Skeletal muscle tissue (tissue), 4 donors: ENCODE data around the gene TOLLIP. TPM values are rescaled to one million over a fixed set of nuclear protein-coding genes. Genes with fewer than 3 reads are reported as not detected.

ENCODE experiments used
- H3K27ac ChIP-seq: one replicate; pipeline ENCODE4 v1.7.0; 2013; ENCODE audit warnings: mild to moderate bottlenecking, low read depth, low read length, inconsistent platforms
- H3K27me3 ChIP-seq, 3 donors: one replicate each; pipeline ENCODE4 v1.7.0; 2013; ENCODE audit warnings: low read length in 3 of 3; ENCODE audit not compliant: control insufficient read depth in 3 of 3, insufficient read depth in 3 of 3
- H3K36me3 ChIP-seq, 3 donors: one replicate each; pipeline ENCODE4 v1.7.0; 2013; ENCODE audit warnings: low read length in 3 of 3; ENCODE audit not compliant: control insufficient read depth in 3 of 3, insufficient read depth in 3 of 3
- H3K4me1 ChIP-seq, 3 donors: one replicate each; pipeline ENCODE4 v1.7.0; 2013; ENCODE audit warnings: low read length in 3 of 3, mild to moderate bottlenecking in 3 of 3; ENCODE audit not compliant: control insufficient read depth in 3 of 3, insufficient read depth in 3 of 3
- H3K4me3 ChIP-seq, 3 donors: one replicate each; pipeline ENCODE4 v1.7.0; 2013; ENCODE audit warnings: low read length in 3 of 3
- H3K9ac ChIP-seq, 3 donors: one replicate each; pipeline ENCODE4 v1.7.0; 2013; ENCODE audit warnings: low read length in 3 of 3, mild to moderate bottlenecking in 3 of 3, moderate library complexity in 2 of 3, low read depth in 1 of 3
- H3K9me3 ChIP-seq, 3 donors: one replicate each; pipeline ENCODE4 v1.7.0; 2013; ENCODE audit warnings: low read length in 3 of 3; ENCODE audit not compliant: control insufficient read depth in 3 of 3
- total RNA-seq: library from RNA; depleted of rRNA; stranded (reverse); fragments of >200 nt; gene quantifications from one replicate; pipeline ENCODE4 v1.2.3, GENCODE V29; 2014
- donor health status: Osteomylitis.

The TOLLIP gene
- total RNA-seq, 1 donor from 2014 or later = 8.9 TPM

- no peak overlapping the region for H3K4me3 ChIP-seq
- no peak overlapping the region for H3K27ac ChIP-seq
- H3K4me1 ChIP-seq = no peaks in the 10 kb centered on the region
- H3K36me3 ChIP-seq = no peaks in the 10 kb centered on the region
- no peaks in the 10 kb centered on the region for H3K9me3 ChIP-seq
- H3K27me3 ChIP-seq = peaks cover 24 to 53% (median 50%) of the 10 kb centered on the region in 3 donors
- H3K9ac ChIP-seq = no peak overlapping the region
These were observed 79.3 kb downstream of the TOLLIP start for GRCh38 chr11:1230121-1230455.

- Histone ChIP-seq H3K36me3 (no peaks in the 10 kb centered on the region), H3K9ac (no peak overlapping the region), H3K9me3 (no peaks in the 10 kb centered on the region), H3K4me1 (no peaks in the 10 kb centered on the region), H3K27ac (no peak overlapping the region), H3K27me3 (peaks cover 24 to 55% (median 53%) of the 10 kb centered on the region in 3 donors), H3K4me3 (no peak overlapping the region)
These were observed 79.8 kb downstream of the TOLLIP start for GRCh38 chr11:1229471-1230120.

DNA sequence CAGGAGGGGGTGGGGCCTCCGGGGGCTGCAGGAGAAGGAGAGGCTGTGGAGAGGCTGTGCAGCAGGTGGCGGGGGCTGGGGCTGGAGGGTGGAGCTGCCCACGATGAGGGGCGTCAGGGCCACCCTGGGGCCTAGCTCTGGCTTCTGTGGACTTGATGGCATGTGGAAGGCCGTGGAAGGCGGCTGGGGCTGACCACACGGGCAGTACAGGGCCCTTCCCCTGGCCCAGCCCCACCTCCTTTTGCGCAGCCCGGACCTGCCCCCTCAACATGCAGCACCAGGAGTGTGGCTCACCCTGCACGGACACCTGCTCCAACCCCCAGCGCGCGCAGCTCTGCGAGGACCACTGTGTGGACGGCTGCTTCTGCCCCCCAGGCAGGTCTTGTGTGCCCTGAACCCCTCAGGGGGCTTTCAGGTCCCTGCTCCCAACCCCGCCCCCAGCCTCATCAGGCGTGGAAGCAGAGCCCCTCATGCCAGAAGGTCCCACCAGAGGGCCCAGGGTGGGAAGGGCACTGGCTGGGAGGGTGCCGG lies 80.4 kb downstream of the TOLLIP start:
- Histone ChIP-seq H3K4me3 (no peak overlapping the region), H3K4me1 (no peaks in the 10 kb centered on the region), H3K27ac (no peak overlapping the region), H3K36me3 (no peaks in the 10 kb centered on the region), H3K9me3 (no peaks in the 10 kb centered on the region), H3K27me3 (peaks cover 26 to 58% (median 56%) of the 10 kb centered on the region in 3 donors), H3K9ac (no peak overlapping the region)

- H3K9me3 ChIP-seq = no peaks in the 10 kb centered on the region
- no peaks in the 10 kb centered on the region for H3K4me1 ChIP-seq
- H3K27me3 ChIP-seq = peaks cover 28 to 60% (median 60%) of the 10 kb centered on the region in 3 donors
- no peaks in the 10 kb centered on the region for H3K36me3 ChIP-seq
- H3K4me3 ChIP-seq = no peak overlapping the region
- no peak overlapping the region for H3K27ac ChIP-seq
- H3K9ac ChIP-seq = no peak overlapping the region
These were observed 81.2 kb downstream of the TOLLIP start for GRCh38 chr11:1228101-1228821.

GRCh38 chr11:1227551-1228100 lies 81.8 kb downstream of the TOLLIP start:
- Histone ChIP-seq H3K9ac (no peak overlapping the region), H3K4me3 (no peak overlapping the region), H3K27ac (no peak overlapping the region), H3K9me3 (no peaks in the 10 kb centered on the region), H3K36me3 (no peaks in the 10 kb centered on the region), H3K4me1 (no peaks in the 10 kb centered on the region), H3K27me3 (peaks cover 30 to 61% (median 60%) of the 10 kb centered on the region in 3 donors)

- no peaks in the 10 kb centered on the region for H3K36me3 ChIP-seq
- no peaks in the 10 kb centered on the region for H3K4me1 ChIP-seq
- peaks cover 33 to 63% (median 60%) of the 10 kb centered on the region in 3 donors for H3K27me3 ChIP-seq
- no peak overlapping the region for H3K27ac ChIP-seq
- no peaks in the 10 kb centered on the region for H3K9me3 ChIP-seq
- no peak overlapping the region for H3K9ac ChIP-seq
- H3K4me3 ChIP-seq = no peak overlapping the region
These were observed 82.4 kb downstream of the TOLLIP start for GRCh38 chr11:1226986-1227550.

DNA sequence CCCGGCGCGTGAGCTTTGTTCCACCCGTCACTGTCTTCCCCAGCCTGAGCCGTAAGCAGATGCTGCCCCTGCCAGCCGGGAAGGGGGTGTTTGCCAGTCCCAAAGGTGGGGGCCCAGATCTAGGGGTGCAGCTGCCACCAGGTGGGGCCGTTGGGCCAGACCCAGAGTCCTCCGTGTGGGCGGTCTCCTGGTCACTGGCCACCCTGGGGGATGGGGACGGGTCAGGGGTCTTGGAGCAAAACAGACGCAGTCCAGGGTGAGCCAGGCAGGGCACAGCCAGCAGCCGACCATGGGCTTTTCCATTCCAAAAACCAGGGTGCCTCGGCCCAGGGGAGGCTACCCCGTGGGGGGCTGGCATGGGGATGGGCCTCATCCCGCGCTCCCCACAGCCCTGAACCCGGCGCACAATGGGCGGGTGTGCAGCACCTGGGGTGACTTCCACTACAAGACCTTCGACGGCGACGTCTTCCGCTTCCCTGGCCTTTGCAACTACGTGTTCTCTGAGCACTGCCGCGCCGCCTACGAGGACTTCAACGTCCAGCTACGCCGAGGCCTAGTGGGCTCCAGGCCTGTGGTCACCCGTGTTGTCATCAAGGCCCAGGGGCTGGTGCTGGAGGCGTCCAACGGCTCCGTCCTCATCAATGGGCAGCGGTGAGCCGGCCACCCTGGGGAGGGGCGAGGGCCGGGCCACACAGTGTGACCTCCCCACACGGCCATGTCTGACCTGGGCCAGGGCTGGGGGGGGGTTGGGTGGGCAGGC lies 83.0 kb downstream of the TOLLIP start:
- H3K27me3 ChIP-seq = peaks cover 39 to 68% (median 61%) of the 10 kb centered on the region in 3 donors
- H3K9me3 ChIP-seq = no peaks in the 10 kb centered on the region
- no peaks in the 10 kb centered on the region for H3K4me1 ChIP-seq
- no peak overlapping the region for H3K27ac ChIP-seq
- H3K9ac ChIP-seq = no peak overlapping the region
- H3K36me3 ChIP-seq = no peaks in the 10 kb centered on the region
- no peak overlapping the region for H3K4me3 ChIP-seq

- H3K4me3 ChIP-seq = no peak overlapping the region
- no peak overlapping the region for H3K9ac ChIP-seq
- H3K27ac ChIP-seq = no peak overlapping the region
- H3K9me3 ChIP-seq = no peaks in the 10 kb centered on the region
- peaks cover 47 to 71% (median 60%) of the 10 kb centered on the region in 3 donors for H3K27me3 ChIP-seq
- H3K4me1 ChIP-seq = no peaks in the 10 kb centered on the region
- no peaks in the 10 kb centered on the region for H3K36me3 ChIP-seq
These were observed 83.8 kb downstream of the TOLLIP start for GRCh38 chr11:1225386-1226225.
